Calu3 (cell line): Measurements from ENCODE around the gene DSE. TPM values are rescaled to one million over a fixed set of nuclear protein-coding genes. Genes with fewer than 3 reads are reported as not detected.
A peak's percentile ranks its signal among the peaks of the same experiment; 100 is the strongest.

Source experiments
- BruUV-seq: library from RNA; stranded (reverse); fragments of 400-500 nt; replicated peaks from 2 replicates; lab custom pipeline; 2021; lab: Mats Ljungman, UMichigan
- CTCF ChIA-PET: fragments of 300-600 bp; sonication (Branson Sonifier 250); formaldehyde crosslinking; loops from one replicate; lab custom pipeline; 2022; ENCODE audit warnings: antibody characterized with exemption; lab: Charles Lee
- DNase-seq: peaks from one replicate; pipeline ENCODE4 v3.0.0; 2022
- H3K27ac Mint-ChIP-seq: one replicate; pipeline ENCODE4 v1.8.0; 2022; ENCODE audit warnings: mixed read lengths; ENCODE audit not compliant: unreplicated experiment
- H3K27me3 Mint-ChIP-seq: one replicate; pipeline ENCODE4 v1.8.0; 2022; ENCODE audit warnings: mixed read lengths; ENCODE audit not compliant: unreplicated experiment
- H3K36me3 Mint-ChIP-seq: one replicate; pipeline ENCODE4 v1.8.0; 2022; ENCODE audit warnings: mild to moderate bottlenecking, moderate library complexity, mixed read lengths; ENCODE audit not compliant: insufficient read depth, unreplicated experiment
- H3K4me1 Mint-ChIP-seq: one replicate; pipeline ENCODE4 v1.8.0; 2022; ENCODE audit warnings: mild to moderate bottlenecking, low read depth, mixed read lengths; ENCODE audit not compliant: unreplicated experiment
- H3K4me3 Mint-ChIP-seq: one replicate; pipeline ENCODE4 v1.8.0; 2022; ENCODE audit warnings: mild to moderate bottlenecking, low read depth, moderate library complexity, mixed read lengths; ENCODE audit not compliant: unreplicated experiment
- H3K9me3 Mint-ChIP-seq: one replicate; pipeline ENCODE4 v1.8.0; 2022; ENCODE audit warnings: low read depth, mixed read lengths; ENCODE audit not compliant: unreplicated experiment
- CTCF ChIP-seq: fragments of 200-600 bp; IDR thresholded peaks from one replicate; pipeline ENCODE4 v1.8.0; 2022; ENCODE audit warnings: antibody characterized with exemption; ENCODE audit not compliant: unreplicated experiment
- intact Hi-C: fragments of 100-400 bp; cut with micrococcal nuclease; formaldehyde crosslinking; loops from one replicate; pipeline ENCODE4 v1.10.0; 2022; ENCODE audit not compliant: unreplicated experiment
- total RNA-seq: library from RNA; stranded (reverse); gene quantifications from 2 replicates; pipeline ENCODE4 v1.2.3, GENCODE V29; 2022

The DSE gene
- total RNA-seq, 1 experiment from 2014 or later = 43.8 TPM

GRCh38 chr6:116382587-116382986 lies 11.8 kb downstream of the DSE start:
- DNase-seq = no peak
- CTCF ChIA-PET = no interaction called here
- no peak overlapping the region for H3K4me3 Mint-ChIP-seq
- TF ChIP-seq CTCF = no peak
- H3K9me3 Mint-ChIP-seq = no peaks in the 10 kb centered on the region
- BruUV-seq = no TSS peak
- H3K36me3 Mint-ChIP-seq = peaks cover 6% of the 10 kb centered on the region
- peaks cover 52% of the 10 kb centered on the region for H3K4me1 Mint-ChIP-seq
- no peaks in the 10 kb centered on the region for H3K27me3 Mint-ChIP-seq
- intact Hi-C loops = no loop called here
- no peak overlapping the region for H3K27ac Mint-ChIP-seq

GRCh38 chr6:116384727-116385458 lies 14.1 kb downstream of the DSE start:
- no TSS peak for BruUV-seq
- peak overlapping the region; percentile 7 for H3K27ac Mint-ChIP-seq
- peaks cover 64% of the 10 kb centered on the region for H3K4me1 Mint-ChIP-seq
- peaks cover 6% of the 10 kb centered on the region for H3K36me3 Mint-ChIP-seq
- no peak overlapping the region for H3K4me3 Mint-ChIP-seq
- CTCF ChIA-PET = no interaction called here
- intact Hi-C loops = no loop called here
- H3K27me3 Mint-ChIP-seq = no peaks in the 10 kb centered on the region
- no peaks in the 10 kb centered on the region for H3K9me3 Mint-ChIP-seq
- DNase-seq = no peak
- no peak for TF ChIP-seq CTCF

GRCh38 chr6:116385459-116385802 lies 14.7 kb downstream of the DSE start:
- no peak for TF ChIP-seq CTCF
- CTCF ChIA-PET = interaction anchor here (1.7 kb wide), 1 partner anchor 14 kb away, joined by 4 read pairs; no protein-coding TSS in a partner anchor
- Mint-ChIP-seq H3K9me3 (no peaks in the 10 kb centered on the region), H3K27ac (peak overlapping the region; percentile 7), H3K4me1 (peaks cover 58% of the 10 kb centered on the region), H3K27me3 (no peaks in the 10 kb centered on the region), H3K36me3 (peaks cover 6% of the 10 kb centered on the region), H3K4me3 (no peak overlapping the region)
- DNase-seq = no peak
- intact Hi-C loops = no loop called here
- no TSS peak for BruUV-seq

GRCh38 chr6:116385921-116386320 lies 15.2 kb downstream of the DSE start:
- Mint-ChIP-seq H3K9me3 (no peaks in the 10 kb centered on the region), H3K27ac (no peak overlapping the region), H3K27me3 (no peaks in the 10 kb centered on the region), H3K36me3 (peaks cover 6% of the 10 kb centered on the region), H3K4me3 (no peak overlapping the region), H3K4me1 (peaks cover 53% of the 10 kb centered on the region)
- no TSS peak for BruUV-seq
- intact Hi-C loops = loop anchor here (2.0 kb wide), 1 partner anchor 15 kb away; the partner anchor contains the start of gene DSE
- no peak for TF ChIP-seq CTCF
- CTCF ChIA-PET = interaction anchor here (1.7 kb wide), 1 partner anchor 14 kb away, joined by 4 read pairs; no protein-coding TSS in a partner anchor
- DNase-seq = no peak
